ENCODE measurements around the gene SNUPN.

- no peak for TF ChIP-seq CTCF (conservative IDR thresholded peaks at IDR 0.05 in 1 of 2, IDR thresholded peaks at IDR 0.05 in 1 of 2; ENCODE audit: extremely low read depth in 1 of 2, insufficient read depth in 1 of 2, low read depth in 1 of 2, low read length in 2 of 2)
- TF ChIP-seq EZH2 (IDR thresholded peaks at IDR 0.05; ENCODE audit: borderline replicate concordance, low read length): no peak
Observed at GRCh38 chr15:75648156-75649000, 22.9 kb upstream of the SNUPN start.
